Thyroid gland (tissue), 4 donors: ENCODE data around the gene TMEM238. TPM values are rescaled to one million over a fixed set of nuclear protein-coding genes. Genes with fewer than 3 reads are reported as not detected.
A peak's percentile ranks its signal among the peaks of the same experiment; 100 is the strongest.

Experiments
- DNase-seq, 2 donors: peaks; one replicate each; pipeline ENCODE4 v3.0.0-alpha.2; 2019
- H3K27ac ChIP-seq, 3 donors: fragments of 200-600 bp; sonication (generic); 1 replicate in 2 of 3; 2 replicates in 1 of 3; pipeline ENCODE4 v1.5.1; 2016 to 2019; ENCODE audit warnings: mild to moderate bottlenecking in 1 of 3, moderate library complexity in 1 of 3
- H3K27me3 ChIP-seq: fragments of 200-600 bp; sonication (generic); one replicate; pipeline ENCODE4 v1.5.1; 2019
- H3K36me3 ChIP-seq, 2 donors: fragments of 200-600 bp; sonication (generic); one replicate each; pipeline ENCODE4 v1.5.1; 2016 to 2019
- H3K4me1 ChIP-seq, 2 donors: fragments of 200-600 bp; sonication (generic); one replicate each; pipeline ENCODE4 v1.5.1; 2017 to 2019
- H3K4me3 ChIP-seq, 3 donors: fragments of 200-600 bp; sonication (generic); replicated peaks in 1 of 3; 1 replicate in 2 of 3; 2 replicates in 1 of 3; pipeline ENCODE4 v1.5.1; 2016; ENCODE audit warnings: mild to moderate bottlenecking in 1 of 3
- H3K9me3 ChIP-seq: fragments of 200-600 bp; sonication (generic); one replicate; pipeline ENCODE4 v1.5.1; 2017
- POLR2A ChIP-seq, 2 donors: fragments of 450-650 bp; IDR thresholded peaks; one replicate each; pipeline ENCODE4 v1.6.1; 2017; ENCODE audit warnings: antibody characterized with exemption in 2 of 2, mild to moderate bottlenecking in 2 of 2, moderate library complexity in 1 of 2
- WGBS, 2 donors: methylation state at CpG; one replicate each; pipeline ENCODE4 v1.1.5; 2017; 5-methylcytosine and 5-hydroxymethylcytosine counted together
- intact Hi-C: fragments of 100-400 bp; cut with DNase I; formaldehyde crosslinking; loops from one replicate; pipeline ENCODE4 v1.15.1; 2023
- total RNA-seq, 4 donors: library from RNA; depleted of rRNA; stranded (reverse); fragments of >200 nt; gene quantifications; one replicate each; pipeline ENCODE4 v1.2.3, GENCODE V29; 2016
- TF ChIP-seq, protein P1 (sequence below), 6 experiments: fragments of 200-600 bp in 3 of 6; fragments of 450-650 bp in 3 of 6; sonication (generic) in 3 of 6; IDR thresholded peaks; one replicate each; pipeline ENCODE4 v1.5.1; 2016 to 2019; ENCODE audit warnings: antibody characterized with exemption in 6 of 6, mild to moderate bottlenecking in 2 of 6, inconsistent platforms in 1 of 6, moderate library complexity in 1 of 6

Gene TMEM238
- 10 to 100 TPM in 3 of 4 donors, 1 to 10 TPM in 1; 6.3 to 73.5 (median 31.2) TPM for total RNA-seq

DNA sequence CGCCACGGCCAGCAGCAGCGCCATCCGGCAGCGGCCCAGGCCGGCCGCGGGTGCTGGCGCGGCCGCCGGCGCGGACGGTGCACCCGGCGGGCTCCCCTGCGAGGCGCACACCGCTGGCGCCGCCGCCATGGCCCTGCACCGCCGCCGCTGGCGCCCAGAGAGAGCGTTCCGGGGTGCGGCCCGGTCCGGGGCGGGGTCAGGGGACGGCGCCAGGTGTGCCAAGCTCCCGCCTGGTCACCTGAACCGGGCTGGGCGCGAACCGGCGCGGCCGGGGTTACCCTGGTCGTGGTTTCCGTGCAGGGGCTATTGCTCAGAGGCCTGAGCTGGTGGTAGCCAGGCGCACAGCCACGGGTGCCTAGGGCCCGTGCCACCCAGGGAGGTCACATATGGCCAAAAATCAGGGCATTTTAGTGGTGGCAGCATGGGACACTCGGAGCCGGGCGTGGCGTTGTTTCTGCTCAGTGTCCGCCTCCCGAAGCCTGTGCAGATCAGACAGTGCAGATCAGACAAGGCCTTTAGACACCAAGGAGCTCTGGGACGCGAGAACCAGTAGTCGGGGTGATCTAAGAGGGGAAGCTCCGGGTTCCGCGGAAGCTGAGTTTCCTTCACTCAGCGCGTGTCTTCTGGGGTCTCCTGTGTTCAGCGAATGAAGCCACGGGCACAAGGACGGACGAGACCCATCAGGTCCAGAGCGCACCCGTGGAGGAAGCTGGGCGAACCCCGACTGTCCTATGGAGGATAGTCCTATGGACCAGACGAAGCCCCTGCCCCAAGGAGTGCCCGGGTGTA is at the start of gene TMEM238:
Gene TMEM238 (minus strand): TSS at position 162 of the 789 bp plus-strand sequence. CDS start 33 bp downstream, at position 129.
- TF ChIP-seq, protein P1, sequence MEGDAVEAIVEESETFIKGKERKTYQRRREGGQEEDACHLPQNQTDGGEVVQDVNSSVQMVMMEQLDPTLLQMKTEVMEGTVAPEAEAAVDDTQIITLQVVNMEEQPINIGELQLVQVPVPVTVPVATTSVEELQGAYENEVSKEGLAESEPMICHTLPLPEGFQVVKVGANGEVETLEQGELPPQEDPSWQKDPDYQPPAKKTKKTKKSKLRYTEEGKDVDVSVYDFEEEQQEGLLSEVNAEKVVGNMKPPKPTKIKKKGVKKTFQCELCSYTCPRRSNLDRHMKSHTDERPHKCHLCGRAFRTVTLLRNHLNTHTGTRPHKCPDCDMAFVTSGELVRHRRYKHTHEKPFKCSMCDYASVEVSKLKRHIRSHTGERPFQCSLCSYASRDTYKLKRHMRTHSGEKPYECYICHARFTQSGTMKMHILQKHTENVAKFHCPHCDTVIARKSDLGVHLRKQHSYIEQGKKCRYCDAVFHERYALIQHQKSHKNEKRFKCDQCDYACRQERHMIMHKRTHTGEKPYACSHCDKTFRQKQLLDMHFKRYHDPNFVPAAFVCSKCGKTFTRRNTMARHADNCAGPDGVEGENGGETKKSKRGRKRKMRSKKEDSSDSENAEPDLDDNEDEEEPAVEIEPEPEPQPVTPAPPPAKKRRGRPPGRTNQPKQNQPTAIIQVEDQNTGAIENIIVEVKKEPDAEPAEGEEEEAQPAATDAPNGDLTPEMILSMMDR (IDR thresholded peaks at IDR 0.05): no peak
- TF ChIP-seq POLR2A (IDR thresholded peaks at IDR 0.05): peak in 1 of 2 donors; percentile 69
- peak within 1 kb of the TSS in 2 of 3 donors; percentile 15 to 89 for H3K4me3 ChIP-seq
- peaks cover 35 to 44% of the 10 kb centered on the region in 2 donors for H3K4me1 ChIP-seq
- WGBS, 2 donors: 44 to 46% methylated on average over 18 to 19 of the region's 72 CpGs
- intact Hi-C loops: loop anchor here (10.0 kb wide), 1 partner anchor 270 kb away; the partner anchor contains the start of gene U2AF2
- peak within 1 kb of the TSS; percentile 81 to 98 (median 98) for H3K27ac ChIP-seq
- H3K9me3 ChIP-seq: no peaks in the 10 kb centered on the region
- peak; percentile 72 to 74 for DNase-seq
- H3K36me3 ChIP-seq: peaks cover 18 to 19% of the 10 kb centered on the region in 2 donors
- no peaks in the 10 kb centered on the region for H3K27me3 ChIP-seq

- WGBS, 2 donors: no CpG with 5 or more reads among the region's 48 CpGs
- H3K27ac ChIP-seq: no peak overlapping the region
- DNase-seq: no peak
- TF ChIP-seq, protein P1 (IDR thresholded peaks at IDR 0.05): no peak
- no peak for TF ChIP-seq POLR2A (IDR thresholded peaks at IDR 0.05)
- intact Hi-C loops: no loop called here
- H3K9me3 ChIP-seq: no peaks in the 10 kb centered on the region
- H3K27me3 ChIP-seq: no peaks in the 10 kb centered on the region
- H3K36me3 ChIP-seq: no peaks in the 10 kb centered on the region
- H3K4me1 ChIP-seq: no peaks in the 10 kb centered on the region
- H3K4me3 ChIP-seq: no peak overlapping the region
These were observed 49.2 kb upstream of the TMEM238 start for GRCh38 chr19:55433292-55433691.

DNA sequence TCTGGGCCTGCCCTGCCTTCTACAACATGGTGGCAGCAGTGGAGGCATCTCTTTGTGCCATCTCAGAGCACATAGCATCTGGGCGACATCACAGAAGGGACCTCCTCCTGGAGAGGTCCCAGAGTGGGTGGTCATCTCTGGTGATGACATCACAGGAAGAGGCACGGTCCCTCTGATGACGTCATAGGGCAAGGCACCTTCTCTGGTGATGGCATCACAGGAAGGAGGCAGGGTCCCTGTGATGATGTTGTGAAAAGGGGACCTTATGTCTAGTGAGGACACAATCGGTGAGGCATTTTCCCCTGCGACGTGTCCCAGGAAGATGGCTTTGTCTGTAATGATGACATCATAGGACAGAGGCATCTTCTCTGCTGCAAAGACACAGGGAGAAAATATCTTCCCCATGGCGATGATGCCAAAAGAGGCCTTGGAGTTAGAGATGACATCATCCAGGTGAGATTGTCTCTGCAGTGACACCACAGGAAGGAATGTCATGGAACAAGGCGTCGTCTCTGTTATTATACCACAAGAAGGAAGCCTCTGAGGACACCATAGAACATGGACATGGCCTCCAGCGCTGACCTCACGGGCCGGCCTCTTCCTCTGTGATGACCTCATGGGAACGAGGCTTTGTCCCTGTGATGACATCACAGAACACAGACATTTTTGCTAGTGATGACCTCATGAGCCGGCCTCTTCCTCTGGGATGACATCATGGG is 48.3 kb upstream of the TMEM238 start:
- no peak for TF ChIP-seq POLR2A (IDR thresholded peaks at IDR 0.05)
- TF ChIP-seq, protein P1 (IDR thresholded peaks at IDR 0.05): no peak
- Histone ChIP-seq H3K36me3 (no peaks in the 10 kb centered on the region), H3K4me1 (no peaks in the 10 kb centered on the region), H3K27ac (no peak overlapping the region), H3K27me3 (no peaks in the 10 kb centered on the region), H3K9me3 (no peaks in the 10 kb centered on the region), H3K4me3 (no peak overlapping the region)
- intact Hi-C loops: no loop called here
- DNase-seq: no peak
- 86 to 87% methylated on average over 13 to 14 of the region's 14 CpGs for WGBS, 2 donors

DNA sequence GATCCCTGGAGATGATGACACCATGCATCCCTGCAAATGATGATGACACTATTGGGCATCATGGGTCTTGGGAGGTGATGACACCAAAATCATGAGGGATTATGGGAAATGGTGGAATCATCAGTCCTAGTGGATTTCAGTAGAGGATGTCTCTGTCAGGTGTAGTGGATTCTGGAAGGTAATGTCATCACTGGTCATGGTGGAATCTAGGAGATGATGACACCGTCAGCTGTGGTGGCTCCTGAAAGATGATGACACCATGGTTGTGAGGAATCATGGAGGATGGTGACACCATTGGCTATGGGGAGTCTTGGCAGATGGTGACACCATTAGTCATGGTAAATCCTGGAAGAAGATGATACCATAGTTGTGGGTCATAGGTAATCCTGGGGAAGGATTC is 47.1 kb upstream of the TMEM238 start:
- H3K4me1 ChIP-seq: no peaks in the 10 kb centered on the region
- H3K4me3 ChIP-seq: no peak overlapping the region
- no peak overlapping the region for H3K27ac ChIP-seq
- DNase-seq: no peak
- H3K9me3 ChIP-seq: no peaks in the 10 kb centered on the region
- no peaks in the 10 kb centered on the region for H3K27me3 ChIP-seq
- no peaks in the 10 kb centered on the region for H3K36me3 ChIP-seq
- no peak for TF ChIP-seq POLR2A (IDR thresholded peaks at IDR 0.05)
- TF ChIP-seq, protein P1 (IDR thresholded peaks at IDR 0.05): no peak
- 94 to 100% methylated on average over 1 of the region's 1 CpG for WGBS, 2 donors
- intact Hi-C loops: no loop called here
